LNCaP clone FGC (cell line): ENCODE measurements around the gene ZEB2.

Source experiments
- DNase-seq: peaks from one replicate; pipeline ENCODE4 v3.0.0-alpha.2; 2011; ENCODE audit warnings: low read depth
- H3K4me3 ChIP-seq: 2 replicates; pipeline ENCODE4 v1.5.1; 2011; ENCODE audit warnings: mild to moderate bottlenecking, low read depth, low read length, control low read depth
- CTCF ChIP-seq: IDR thresholded peaks from 2 replicates; pipeline ENCODE4 v1.5.1; 2012; ENCODE audit warnings: mild to moderate bottlenecking; ENCODE audit not compliant: control insufficient read depth, insufficient read depth; ENCODE audit errors: extremely low read depth

Gene ZEB2

GRCh38 chr2:144470334-144470733 lies 49.6 kb downstream of the ZEB2 start:
- TF ChIP-seq CTCF = no peak
- no peak overlapping the region for H3K4me3 ChIP-seq
- peak; percentile 68 for DNase-seq

- no peak overlapping the region for H3K4me3 ChIP-seq
- DNase-seq = no peak
- TF ChIP-seq CTCF = no peak
Observed at GRCh38 chr2:144469798-144470197, 50.1 kb downstream of the ZEB2 start.

GRCh38 chr2:144468823-144469595 lies 50.9 kb downstream of the ZEB2 start:
- no peak for DNase-seq
- H3K4me3 ChIP-seq = no peak overlapping the region
- no peak for TF ChIP-seq CTCF

- no peak for TF ChIP-seq CTCF
- H3K4me3 ChIP-seq = no peak overlapping the region
- no peak for DNase-seq
Observed at GRCh38 chr2:144467502-144468137, 52.3 kb downstream of the ZEB2 start.

- TF ChIP-seq CTCF = no peak
- no peak overlapping the region for H3K4me3 ChIP-seq
- DNase-seq = no peak
Observed at GRCh38 chr2:144466637-144467036, 53.3 kb downstream of the ZEB2 start.

- H3K4me3 ChIP-seq = no peak overlapping the region
- DNase-seq = no peak
- no peak for TF ChIP-seq CTCF
Observed at GRCh38 chr2:144465749-144466148, 54.2 kb downstream of the ZEB2 start.
